ENCODE data around the gene SLC6A19. TPM values are rescaled to one million over a fixed set of nuclear protein-coding genes. Genes with fewer than 3 reads are reported as not detected.

SLC6A19 gene
- total and polyA plus RNA-seq, 9 of the 15 experiments (the other 6 are each of a cell fraction or from before 2014, with no cell fraction given), result 0.03 to 1.6 (median 0.59) TPM

DNA sequence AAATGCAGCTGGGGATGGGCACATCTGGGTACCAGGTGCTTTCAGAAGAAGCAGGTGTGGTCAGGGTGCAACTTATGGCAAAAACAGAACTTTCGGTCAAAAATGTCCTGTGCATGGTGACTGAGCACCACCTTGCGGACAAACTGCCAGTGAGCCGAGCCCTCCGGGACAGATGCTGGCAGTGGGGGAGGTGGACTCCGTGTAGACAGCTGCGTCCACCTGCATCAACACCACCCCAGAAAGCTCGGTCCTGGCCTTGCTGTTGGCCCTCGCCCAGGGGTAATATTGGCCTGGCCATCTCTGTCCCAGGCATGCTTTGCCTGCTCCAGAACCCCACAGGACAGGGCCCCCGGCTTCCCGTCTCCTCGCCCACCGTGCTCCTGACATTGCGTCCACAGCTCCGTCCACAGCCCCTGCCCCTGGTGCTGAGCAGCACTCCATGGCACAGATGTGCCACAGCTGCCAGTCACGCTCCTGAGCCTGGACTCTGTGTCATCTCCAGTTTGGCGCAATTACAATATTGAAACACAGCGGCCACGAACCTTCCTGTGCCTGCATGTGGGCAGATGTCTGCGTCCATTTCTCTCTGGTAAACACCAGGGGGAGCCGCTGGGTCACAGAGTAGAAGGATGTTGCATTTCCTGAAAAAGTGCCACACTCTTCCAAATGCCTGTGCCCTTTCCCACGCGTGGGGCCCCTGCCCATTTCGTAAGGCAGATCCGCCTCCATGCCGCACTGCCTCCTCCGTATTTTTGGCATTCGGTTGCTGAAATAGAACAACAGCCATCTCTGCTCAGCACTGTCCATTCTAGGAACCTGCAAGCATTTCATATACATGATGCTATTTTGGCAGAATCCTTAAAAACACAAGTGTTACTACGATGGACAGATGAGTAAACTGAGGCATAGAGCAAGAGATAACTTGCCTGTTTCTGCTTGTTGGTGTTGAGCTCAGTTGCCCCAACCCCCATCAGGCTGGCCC lies 33.4 kb upstream of the SLC6A19 start:
- intact Hi-C loops (cut with micrococcal nuclease), result loop anchor here (1.0 to 10.0 kb wide), 6 partner anchors 36 to 477 kb away; no protein-coding TSS in a partner anchor
- peak; percentile 99 for FAIRE-seq
- TF ChIP-seq ADNP (tag; IDR thresholded peaks at IDR 0.05) (no peak), PTRF (tag; IDR thresholded peaks at IDR 0.05) (no peak), PURB (CRISPR knock-in tag; IDR thresholded peaks at IDR 0.05; ENCODE audit: low read depth) (no peak), SIN3B (IDR thresholded peaks at IDR 0.05; ENCODE audit: low read depth) (no peak), MYC (IDR thresholded peaks at IDR 0.05; ENCODE audit: low read depth, low read length) (peak; percentile 18), MYC (CRISPR knock-in tag; IDR thresholded peaks at IDR 0.05; ENCODE audit: borderline replicate concordance, low read depth) (no peak), NR1H2 (CRISPR knock-in tag; IDR thresholded peaks at IDR 0.05) (no peak), ZBTB17 (CRISPR knock-in tag; IDR thresholded peaks at IDR 0.05) (0 out of 2 replicates have a peak, but pooled peaks have one; percentile 24), PTTG1 (tag; IDR thresholded peaks at IDR 0.05; ENCODE audit: low read depth) (no peak), PCBP2 (IDR thresholded peaks at IDR 0.05; ENCODE audit: low read depth, low read length, poor library complexity, severe bottlenecking) (no peak), NR2C1 (IDR thresholded peaks at IDR 0.05) (no peak), NR2C1 (tag; IDR thresholded peaks at IDR 0.05) (no peak), SIN3A (IDR thresholded peaks at IDR 0.05; ENCODE audit: borderline replicate concordance in 2 of 2, control insufficient read depth in 1 of 2, low read depth in 2 of 2, low read length in 2 of 2) (no peak)
- TF ChIP-seq, protein P1, sequence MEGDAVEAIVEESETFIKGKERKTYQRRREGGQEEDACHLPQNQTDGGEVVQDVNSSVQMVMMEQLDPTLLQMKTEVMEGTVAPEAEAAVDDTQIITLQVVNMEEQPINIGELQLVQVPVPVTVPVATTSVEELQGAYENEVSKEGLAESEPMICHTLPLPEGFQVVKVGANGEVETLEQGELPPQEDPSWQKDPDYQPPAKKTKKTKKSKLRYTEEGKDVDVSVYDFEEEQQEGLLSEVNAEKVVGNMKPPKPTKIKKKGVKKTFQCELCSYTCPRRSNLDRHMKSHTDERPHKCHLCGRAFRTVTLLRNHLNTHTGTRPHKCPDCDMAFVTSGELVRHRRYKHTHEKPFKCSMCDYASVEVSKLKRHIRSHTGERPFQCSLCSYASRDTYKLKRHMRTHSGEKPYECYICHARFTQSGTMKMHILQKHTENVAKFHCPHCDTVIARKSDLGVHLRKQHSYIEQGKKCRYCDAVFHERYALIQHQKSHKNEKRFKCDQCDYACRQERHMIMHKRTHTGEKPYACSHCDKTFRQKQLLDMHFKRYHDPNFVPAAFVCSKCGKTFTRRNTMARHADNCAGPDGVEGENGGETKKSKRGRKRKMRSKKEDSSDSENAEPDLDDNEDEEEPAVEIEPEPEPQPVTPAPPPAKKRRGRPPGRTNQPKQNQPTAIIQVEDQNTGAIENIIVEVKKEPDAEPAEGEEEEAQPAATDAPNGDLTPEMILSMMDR (IDR thresholded peaks at IDR 0.05 in 2 of 3, conservative IDR thresholded peaks at IDR 0.05 in 1 of 3; ENCODE audit: insufficient read depth in 2 of 3, low read depth in 1 of 3, low read length in 3 of 3), result peak; percentile 82 to 94 (median 90)
- TF ChIP-seq, protein P2, sequence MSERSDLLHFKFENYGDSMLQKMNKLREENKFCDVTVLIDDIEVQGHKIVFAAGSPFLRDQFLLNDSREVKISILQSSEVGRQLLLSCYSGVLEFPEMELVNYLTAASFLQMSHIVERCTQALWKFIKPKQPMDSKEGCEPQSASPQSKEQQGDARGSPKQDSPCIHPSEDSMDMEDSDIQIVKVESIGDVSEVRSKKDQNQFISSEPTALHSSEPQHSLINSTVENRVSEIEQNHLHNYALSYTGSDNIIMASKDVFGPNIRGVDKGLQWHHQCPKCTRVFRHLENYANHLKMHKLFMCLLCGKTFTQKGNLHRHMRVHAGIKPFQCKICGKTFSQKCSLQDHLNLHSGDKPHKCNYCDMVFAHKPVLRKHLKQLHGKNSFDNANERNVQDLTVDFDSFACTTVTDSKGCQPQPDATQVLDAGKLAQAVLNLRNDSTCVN (CRISPR knock-in tag; IDR thresholded peaks at IDR 0.05), result no peak

More for the DNA sequence above, 33.4 kb upstream of the SLC6A19 start:
- in situ Hi-C loops (cut with MboI), result loop anchor here (5.0 kb wide), 1 partner anchor 474 kb away; no protein-coding TSS in a partner anchor
- no peaks in the 10 kb centered on the region for H3K36me3 ChIP-seq (ENCODE audit: control insufficient read depth, insufficient read depth, low read length)
- DNase-seq (ENCODE audit: extremely low read depth in 1 of 4, low spot score in 3 of 4), result peak; percentile 71 to 81 (median 75)
- no peaks in the 10 kb centered on the region for H3K79me2 ChIP-seq (ENCODE audit: control insufficient read depth, insufficient read depth, low read length)
- peak; percentile 91 for ATAC-seq
- no peaks in the 10 kb centered on the region for H3K9me3 ChIP-seq (replicated peaks; ENCODE audit: control insufficient read depth, insufficient read depth, low read depth, low read length)
- BruUV-seq (replicated peaks), result no TSS peak
- no peak overlapping the region for H3K27ac ChIP-seq (ENCODE audit: extremely low read depth, low read depth, low read length)
- H3K4me2 ChIP-seq (ENCODE audit: insufficient read depth, low read length), result peak overlapping the region; percentile 50; the same call in 1 of the 2 replicates
- peak overlapping the region; percentile 32 for H2AFZ ChIP-seq (ENCODE audit: low read depth, low read length)
- H3K27me3 ChIP-seq (ENCODE audit: control insufficient read depth in 2 of 2, insufficient read depth in 2 of 2, low read length in 2 of 2), result peaks cover 10 to 51% of the 10 kb centered on the region in 2 experiments
- WGBS (ENCODE audit: insufficient coverage, low coverage, missing lambda C conversion rate), result 5% methylated on average over 28 of the region's 28 CpGs
- H3K9ac ChIP-seq (ENCODE audit: insufficient read depth in 1 of 2, low read depth in 2 of 2, low read length in 2 of 2), result no peak overlapping the region
- peaks cover 2 to 34% of the 10 kb centered on the region in 2 experiments; a peak in 3 of 5 replicates for H3K4me1 ChIP-seq (replicated peaks in 1 of 2; ENCODE audit: control insufficient read depth in 2 of 2, insufficient read depth in 2 of 2, low read length in 2 of 2)
- peaks cover 16% of the 10 kb centered on the region for H4K20me1 ChIP-seq (replicated peaks; ENCODE audit: control insufficient read depth, insufficient read depth, low read length)
- ChIA-PET POLR2A (no interaction called here), CTCF (ENCODE audit: low intra/inter-chr PET ratio) (interaction anchor here (0.6 to 2.7 kb wide), 11 partner anchors 12 to 477 kb away, joined by 3 to 25 read pairs (median 10); partner anchors contain the start of gene TRIP13)
- H3K9me1 ChIP-seq (ENCODE audit: control insufficient read depth, insufficient read depth, low read length), result no peaks in the 10 kb centered on the region
- H3K4me3 ChIP-seq, result no peak overlapping the region

Measured in K562 (cell line).